Glutamatergic neuron (in vitro differentiated cells): ENCODE data around the gene CDK4. TPM values are rescaled to one million over a fixed set of nuclear protein-coding genes. Genes with fewer than 3 reads are reported as not detected.
"Not testable (repeated sequence)": the region's sequence is repeated elsewhere in the genome, so short reads cannot be mapped to it uniquely, and the experiment has no call there.

Experiments used
- DNase-seq: peaks from one replicate; pipeline ENCODE4 v3.0.0; 2022
- H3K27ac Mint-ChIP-seq: one replicate; pipeline ENCODE4 v1.8.0; 2020; ENCODE audit warnings: mild to moderate bottlenecking, mixed read lengths, inconsistent platforms; ENCODE audit not compliant: unreplicated experiment
- H3K27me3 Mint-ChIP-seq: one replicate; pipeline ENCODE4 v1.8.0; 2020; ENCODE audit warnings: mild to moderate bottlenecking, moderate library complexity, mixed read lengths, inconsistent platforms; ENCODE audit not compliant: unreplicated experiment
- H3K36me3 Mint-ChIP-seq: one replicate; pipeline ENCODE4 v1.8.0; 2020; ENCODE audit warnings: mild to moderate bottlenecking, mixed read lengths, inconsistent platforms; ENCODE audit not compliant: unreplicated experiment
- H3K4me1 Mint-ChIP-seq: one replicate; pipeline ENCODE4 v1.8.0; 2020; ENCODE audit warnings: mild to moderate bottlenecking, low read depth, mixed read lengths, inconsistent platforms; ENCODE audit not compliant: unreplicated experiment
- H3K4me3 Mint-ChIP-seq: one replicate; pipeline ENCODE4 v1.8.0; 2020; ENCODE audit warnings: mild to moderate bottlenecking, mixed read lengths, inconsistent platforms; ENCODE audit not compliant: unreplicated experiment
- H3K9me3 Mint-ChIP-seq: one replicate; pipeline ENCODE4 v1.8.0; 2020; ENCODE audit warnings: mild to moderate bottlenecking, moderate library complexity, mixed read lengths, inconsistent platforms; ENCODE audit not compliant: unreplicated experiment
- total RNA-seq: library from RNA; stranded (reverse); fragmentation: NEBNext Ultra II Directional; extraction: Animal tissue kit (Norgen Biotek cat#: 25700); gene quantifications from one replicate; pipeline ENCODE4 v1.2.1, GENCODE V29; 2021; ENCODE audit not compliant: unreplicated experiment
- TF ChIP-seq, protein P1 (sequence below): fragments of 200-600 bp; sonication (generic); IDR thresholded peaks from one replicate; pipeline ENCODE4 v1.5.0; 2021; ENCODE audit not compliant: partially characterized antibody, unreplicated experiment

Gene CDK4
- total RNA-seq, 1 donor from 2014 or later = 123 TPM

DNA sequence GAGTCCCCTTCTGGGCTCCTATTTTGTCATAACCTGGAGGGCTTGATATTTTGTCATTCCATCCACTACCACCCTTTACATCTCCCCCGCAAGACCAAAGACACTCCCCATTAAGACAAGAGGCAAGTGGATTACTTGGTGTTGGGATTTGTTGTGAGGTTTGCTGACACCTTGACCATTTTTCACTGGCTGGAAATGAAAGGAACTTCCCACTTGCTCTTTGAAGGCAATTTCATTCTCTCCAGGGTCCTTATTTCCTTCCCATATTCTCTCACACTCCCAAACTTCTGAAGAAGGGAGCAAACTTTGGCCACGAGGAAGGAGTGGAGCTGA is 28.5 kb downstream of the CDK4 start:
- Mint-ChIP-seq H3K27ac (no peak overlapping the region), H3K4me1 (peaks cover 12% of the 10 kb centered on the region), H3K36me3 (peaks cover 19% of the 10 kb centered on the region), H3K4me3 (no peak overlapping the region), H3K27me3 (peaks cover 16% of the 10 kb centered on the region), H3K9me3 (peaks cover 19% of the 10 kb centered on the region)
- no peak for DNase-seq
- TF ChIP-seq, protein P1, sequence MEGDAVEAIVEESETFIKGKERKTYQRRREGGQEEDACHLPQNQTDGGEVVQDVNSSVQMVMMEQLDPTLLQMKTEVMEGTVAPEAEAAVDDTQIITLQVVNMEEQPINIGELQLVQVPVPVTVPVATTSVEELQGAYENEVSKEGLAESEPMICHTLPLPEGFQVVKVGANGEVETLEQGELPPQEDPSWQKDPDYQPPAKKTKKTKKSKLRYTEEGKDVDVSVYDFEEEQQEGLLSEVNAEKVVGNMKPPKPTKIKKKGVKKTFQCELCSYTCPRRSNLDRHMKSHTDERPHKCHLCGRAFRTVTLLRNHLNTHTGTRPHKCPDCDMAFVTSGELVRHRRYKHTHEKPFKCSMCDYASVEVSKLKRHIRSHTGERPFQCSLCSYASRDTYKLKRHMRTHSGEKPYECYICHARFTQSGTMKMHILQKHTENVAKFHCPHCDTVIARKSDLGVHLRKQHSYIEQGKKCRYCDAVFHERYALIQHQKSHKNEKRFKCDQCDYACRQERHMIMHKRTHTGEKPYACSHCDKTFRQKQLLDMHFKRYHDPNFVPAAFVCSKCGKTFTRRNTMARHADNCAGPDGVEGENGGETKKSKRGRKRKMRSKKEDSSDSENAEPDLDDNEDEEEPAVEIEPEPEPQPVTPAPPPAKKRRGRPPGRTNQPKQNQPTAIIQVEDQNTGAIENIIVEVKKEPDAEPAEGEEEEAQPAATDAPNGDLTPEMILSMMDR = no peak

GRCh38 chr12:57722716-57723629 is 29.1 kb downstream of the CDK4 start:
- H3K27ac Mint-ChIP-seq = peak overlapping the region; percentile 22
- peak overlapping the region; percentile 38 for H3K4me3 Mint-ChIP-seq

GRCh38 chr12:57721846-57722608 is 30.1 kb downstream of the CDK4 start:
- Mint-ChIP-seq H3K4me3 (peak overlapping the region; percentile 21), H3K27ac (peak overlapping the region; percentile 4), H3K36me3 (peaks cover 14% of the 10 kb centered on the region), H3K9me3 (peaks cover 12% of the 10 kb centered on the region)
- not testable (repeated sequence) for H3K27me3 Mint-ChIP-seq, DNase-seq, H3K4me1 Mint-ChIP-seq

More at GRCh38 chr12:57722716-57723629, 29.1 kb downstream of the CDK4 start:
- peaks cover 14% of the 10 kb centered on the region for H3K9me3 Mint-ChIP-seq
- DNase-seq = no peak
- H3K4me1 Mint-ChIP-seq = peaks cover 12% of the 10 kb centered on the region
- TF ChIP-seq, protein P1 = no peak
- peaks cover 13% of the 10 kb centered on the region for H3K27me3 Mint-ChIP-seq
- peaks cover 16% of the 10 kb centered on the region for H3K36me3 Mint-ChIP-seq

- no peak for DNase-seq
- Mint-ChIP-seq H3K9me3 (peaks cover 12% of the 10 kb centered on the region), H3K4me3 (no peak overlapping the region), H3K27me3 (peaks cover 3% of the 10 kb centered on the region), H3K36me3 (peaks cover 14% of the 10 kb centered on the region), H3K4me1 (peaks cover 9% of the 10 kb centered on the region), H3K27ac (no peak overlapping the region)
- TF ChIP-seq, protein P1 = no peak
These were observed 31.2 kb downstream of the CDK4 start for GRCh38 chr12:57720606-57721595.
